HL-60 (cell line): ENCODE data around the gene DNAJC8.

ENCODE experiments used
- DNase-seq, 2 experiments: peaks; one replicate each; pipeline ENCODE4 v3.0.0-alpha.2; 2010 to 2020; ENCODE audit warnings: low read depth in 1 of 2, low spot score in 1 of 2
- H3K27ac ChIP-seq: fragments of 250-450 bp; sonication (Bioruptor Pico); replicated peaks from 2 replicates; pipeline ENCODE4 v1.5.1; 2020; ENCODE audit warnings: mild to moderate bottlenecking, moderate library complexity
- H3K27me3 ChIP-seq: fragments of 250-450 bp; sonication (Bioruptor Pico); 2 replicates; pipeline ENCODE4 v1.5.1; 2021; ENCODE audit warnings: mild to moderate bottlenecking, moderate library complexity; ENCODE audit not compliant: insufficient read depth, poor library complexity, severe bottlenecking
- H3K4me3 ChIP-seq: replicated peaks from 2 replicates; pipeline ENCODE4 v1.5.1; 2011; ENCODE audit warnings: mild to moderate bottlenecking, control low read depth, low read length; ENCODE audit not compliant: insufficient read depth
- GABPA ChIP-seq: IDR thresholded peaks from 2 replicates; pipeline ENCODE4 v1.6.1; 2012; ENCODE audit warnings: low read depth
- POLR2AphosphoS5 ChIP-seq: IDR thresholded peaks from 2 replicates; pipeline ENCODE4 v1.6.1; 2012; ENCODE audit warnings: low read depth
- SPI1 ChIP-seq: IDR thresholded peaks from 2 replicates; pipeline ENCODE4 v1.6.1; 2012; ENCODE audit warnings: low read depth, mild to moderate bottlenecking, borderline replicate concordance
- TF ChIP-seq, protein P1 (sequence below): IDR thresholded peaks from 2 replicates; pipeline ENCODE4 v1.6.1; 2012; ENCODE audit warnings: low read depth; ENCODE audit not compliant: insufficient replicate concordance
- TF ChIP-seq, protein P2 (sequence below): IDR thresholded peaks from one replicate; pipeline ENCODE4 v1.5.1; 2011; ENCODE audit warnings: low read length, control low read depth, inconsistent platforms; ENCODE audit not compliant: insufficient read depth

DNAJC8 gene

DNA sequence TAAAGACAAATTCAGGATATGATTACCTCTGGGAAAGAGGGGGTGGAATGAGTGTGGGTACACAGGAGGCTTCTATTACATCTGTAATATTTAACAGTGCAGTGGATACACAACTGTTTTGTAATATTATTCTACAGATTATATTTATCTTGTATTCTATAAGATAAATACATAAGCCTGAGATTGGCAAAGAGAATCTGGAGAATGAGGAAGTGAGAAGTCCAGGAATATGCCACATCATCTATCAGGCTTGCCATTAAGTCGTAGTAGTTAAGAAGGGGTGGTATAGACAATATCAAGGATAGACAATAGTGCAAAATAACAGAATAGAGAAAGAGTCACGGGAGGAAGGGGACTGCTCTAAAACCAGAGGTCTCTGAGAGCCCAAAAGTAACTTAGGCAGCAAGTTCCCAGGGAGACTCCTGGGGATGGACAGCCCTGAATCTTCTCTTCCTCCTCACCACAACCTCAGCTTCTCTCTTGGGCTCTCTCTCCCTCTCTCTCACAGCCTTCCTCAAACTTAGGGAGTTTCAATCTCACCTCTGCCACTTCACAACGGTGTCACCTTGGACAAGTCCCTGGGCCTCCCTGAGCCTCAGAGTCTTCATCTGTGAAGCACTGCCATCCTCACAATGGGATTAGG lies 42.4 kb downstream of the DNAJC8 start:
- DNase-seq = no peak
- H3K27ac ChIP-seq = no peak overlapping the region
- no peak overlapping the region for H3K4me3 ChIP-seq
- no peaks in the 10 kb centered on the region for H3K27me3 ChIP-seq
- TF ChIP-seq, protein P1, sequence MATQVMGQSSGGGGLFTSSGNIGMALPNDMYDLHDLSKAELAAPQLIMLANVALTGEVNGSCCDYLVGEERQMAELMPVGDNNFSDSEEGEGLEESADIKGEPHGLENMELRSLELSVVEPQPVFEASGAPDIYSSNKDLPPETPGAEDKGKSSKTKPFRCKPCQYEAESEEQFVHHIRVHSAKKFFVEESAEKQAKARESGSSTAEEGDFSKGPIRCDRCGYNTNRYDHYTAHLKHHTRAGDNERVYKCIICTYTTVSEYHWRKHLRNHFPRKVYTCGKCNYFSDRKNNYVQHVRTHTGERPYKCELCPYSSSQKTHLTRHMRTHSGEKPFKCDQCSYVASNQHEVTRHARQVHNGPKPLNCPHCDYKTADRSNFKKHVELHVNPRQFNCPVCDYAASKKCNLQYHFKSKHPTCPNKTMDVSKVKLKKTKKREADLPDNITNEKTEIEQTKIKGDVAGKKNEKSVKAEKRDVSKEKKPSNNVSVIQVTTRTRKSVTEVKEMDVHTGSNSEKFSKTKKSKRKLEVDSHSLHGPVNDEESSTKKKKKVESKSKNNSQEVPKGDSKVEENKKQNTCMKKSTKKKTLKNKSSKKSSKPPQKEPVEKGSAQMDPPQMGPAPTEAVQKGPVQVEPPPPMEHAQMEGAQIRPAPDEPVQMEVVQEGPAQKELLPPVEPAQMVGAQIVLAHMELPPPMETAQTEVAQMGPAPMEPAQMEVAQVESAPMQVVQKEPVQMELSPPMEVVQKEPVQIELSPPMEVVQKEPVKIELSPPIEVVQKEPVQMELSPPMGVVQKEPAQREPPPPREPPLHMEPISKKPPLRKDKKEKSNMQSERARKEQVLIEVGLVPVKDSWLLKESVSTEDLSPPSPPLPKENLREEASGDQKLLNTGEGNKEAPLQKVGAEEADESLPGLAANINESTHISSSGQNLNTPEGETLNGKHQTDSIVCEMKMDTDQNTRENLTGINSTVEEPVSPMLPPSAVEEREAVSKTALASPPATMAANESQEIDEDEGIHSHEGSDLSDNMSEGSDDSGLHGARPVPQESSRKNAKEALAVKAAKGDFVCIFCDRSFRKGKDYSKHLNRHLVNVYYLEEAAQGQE = no peak
- TF ChIP-seq SPI1 = peak; percentile 82
- TF ChIP-seq, protein P2, sequence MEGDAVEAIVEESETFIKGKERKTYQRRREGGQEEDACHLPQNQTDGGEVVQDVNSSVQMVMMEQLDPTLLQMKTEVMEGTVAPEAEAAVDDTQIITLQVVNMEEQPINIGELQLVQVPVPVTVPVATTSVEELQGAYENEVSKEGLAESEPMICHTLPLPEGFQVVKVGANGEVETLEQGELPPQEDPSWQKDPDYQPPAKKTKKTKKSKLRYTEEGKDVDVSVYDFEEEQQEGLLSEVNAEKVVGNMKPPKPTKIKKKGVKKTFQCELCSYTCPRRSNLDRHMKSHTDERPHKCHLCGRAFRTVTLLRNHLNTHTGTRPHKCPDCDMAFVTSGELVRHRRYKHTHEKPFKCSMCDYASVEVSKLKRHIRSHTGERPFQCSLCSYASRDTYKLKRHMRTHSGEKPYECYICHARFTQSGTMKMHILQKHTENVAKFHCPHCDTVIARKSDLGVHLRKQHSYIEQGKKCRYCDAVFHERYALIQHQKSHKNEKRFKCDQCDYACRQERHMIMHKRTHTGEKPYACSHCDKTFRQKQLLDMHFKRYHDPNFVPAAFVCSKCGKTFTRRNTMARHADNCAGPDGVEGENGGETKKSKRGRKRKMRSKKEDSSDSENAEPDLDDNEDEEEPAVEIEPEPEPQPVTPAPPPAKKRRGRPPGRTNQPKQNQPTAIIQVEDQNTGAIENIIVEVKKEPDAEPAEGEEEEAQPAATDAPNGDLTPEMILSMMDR = no peak

DNA sequence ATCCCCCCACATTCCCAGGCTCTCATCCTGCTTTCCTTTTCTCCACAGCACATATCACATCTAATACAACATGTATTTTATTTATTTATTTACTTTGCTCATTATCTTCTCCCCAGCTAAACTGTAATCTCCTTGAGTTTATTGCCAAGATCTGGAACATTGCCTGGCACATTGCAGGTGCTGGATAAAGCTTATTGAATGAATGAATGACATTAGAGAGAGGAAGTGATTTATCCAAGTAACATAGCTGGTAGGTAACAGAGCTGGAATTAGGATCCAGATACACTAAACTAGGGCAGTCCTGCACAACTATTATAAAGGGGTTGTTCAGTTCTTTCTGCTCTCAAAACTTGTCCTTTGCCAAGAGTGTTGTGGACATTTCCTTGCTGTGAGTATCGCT lies 47.8 kb downstream of the DNAJC8 start:
- Histone ChIP-seq H3K4me3 (no peak overlapping the region), H3K27me3 (no peaks in the 10 kb centered on the region), H3K27ac (no peak overlapping the region)
- no peak for DNase-seq
- TF ChIP-seq POLR2AphosphoS5 (no peak), GABPA (no peak), SPI1 (no peak)
- TF ChIP-seq, protein P2 = no peak
- TF ChIP-seq, protein P1 = no peak

DNA sequence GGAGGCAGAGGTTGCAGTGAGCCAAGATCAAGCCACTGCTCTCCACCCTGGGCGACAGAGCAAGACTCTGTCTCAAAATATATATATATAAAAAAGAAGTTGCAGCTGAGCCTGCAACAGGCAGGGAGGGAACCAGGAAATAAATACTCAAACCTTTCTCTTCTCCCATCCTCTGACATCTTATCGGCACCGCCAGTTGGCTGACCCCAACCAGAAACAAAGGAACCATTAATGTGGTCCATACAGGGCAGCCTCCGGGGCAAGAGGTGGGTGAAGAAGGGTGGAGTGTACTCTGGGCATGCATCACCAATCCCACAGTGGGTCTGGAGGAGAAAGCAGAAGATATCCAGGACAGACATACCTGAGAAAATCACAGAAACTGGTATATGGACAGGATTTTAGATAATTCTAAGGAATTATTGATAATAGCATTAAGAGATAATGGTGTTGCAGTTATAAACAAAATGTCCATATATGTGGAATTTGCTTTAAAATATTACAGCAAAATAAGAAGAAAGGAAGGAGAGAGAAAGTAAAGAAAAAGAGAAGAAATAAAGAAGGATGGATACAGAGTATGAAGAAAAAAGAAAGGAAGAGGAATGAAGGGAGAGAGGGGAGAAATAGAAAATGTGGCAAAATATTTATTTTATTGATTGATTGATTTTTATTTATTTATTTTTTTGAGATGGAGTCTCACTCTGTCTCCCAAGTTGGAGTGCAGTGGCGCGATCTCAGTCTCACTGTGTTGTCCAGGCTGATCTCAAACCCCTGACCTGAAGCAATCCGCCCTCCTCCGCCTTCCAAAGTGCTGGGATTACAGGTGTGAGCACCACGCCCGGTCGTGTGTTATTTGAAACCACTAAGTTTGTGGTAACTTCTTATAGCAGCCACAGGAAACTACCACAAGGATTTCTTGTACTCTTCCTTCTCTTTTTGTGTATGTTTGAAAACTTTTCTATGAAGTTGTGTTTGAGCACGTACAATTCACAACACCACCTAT lies 52.2 kb downstream of the DNAJC8 start:
- peak in 1 of 2 experiments; percentile 32 for DNase-seq
- Histone ChIP-seq H3K4me3 (no peak overlapping the region), H3K27me3 (no peaks in the 10 kb centered on the region), H3K27ac (peak overlapping the region; percentile 38)
- TF ChIP-seq GABPA (no peak), POLR2AphosphoS5 (no peak), SPI1 (no peak)
- TF ChIP-seq, protein P2 = no peak
- TF ChIP-seq, protein P1 = no peak
